ENCODE results near the gene DYRK3.

DNA sequence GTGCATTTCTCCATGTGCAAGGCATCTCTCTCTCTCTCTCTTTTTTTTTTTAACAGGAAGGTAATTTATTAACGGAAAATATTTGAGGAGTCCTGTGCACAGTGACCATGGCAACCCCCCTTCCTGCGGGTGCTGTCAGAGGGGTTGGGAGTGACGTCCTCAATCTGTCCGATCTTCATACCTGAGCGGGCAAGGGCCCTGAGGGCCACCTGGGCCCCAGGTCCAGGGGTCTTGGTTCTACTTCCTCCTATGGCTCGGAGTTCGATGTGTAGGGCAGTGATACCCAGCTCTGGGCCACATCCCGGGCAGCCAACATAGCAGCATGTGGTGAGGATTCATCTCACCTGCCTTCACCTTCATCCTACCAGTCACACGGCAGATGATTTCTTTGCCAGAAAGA is 60.4 kb downstream of the DYRK3 start:
- no peak for TF ChIP-seq POLR2AphosphoS5 (IDR thresholded peaks at IDR 0.05)
- TF ChIP-seq, protein P1, sequence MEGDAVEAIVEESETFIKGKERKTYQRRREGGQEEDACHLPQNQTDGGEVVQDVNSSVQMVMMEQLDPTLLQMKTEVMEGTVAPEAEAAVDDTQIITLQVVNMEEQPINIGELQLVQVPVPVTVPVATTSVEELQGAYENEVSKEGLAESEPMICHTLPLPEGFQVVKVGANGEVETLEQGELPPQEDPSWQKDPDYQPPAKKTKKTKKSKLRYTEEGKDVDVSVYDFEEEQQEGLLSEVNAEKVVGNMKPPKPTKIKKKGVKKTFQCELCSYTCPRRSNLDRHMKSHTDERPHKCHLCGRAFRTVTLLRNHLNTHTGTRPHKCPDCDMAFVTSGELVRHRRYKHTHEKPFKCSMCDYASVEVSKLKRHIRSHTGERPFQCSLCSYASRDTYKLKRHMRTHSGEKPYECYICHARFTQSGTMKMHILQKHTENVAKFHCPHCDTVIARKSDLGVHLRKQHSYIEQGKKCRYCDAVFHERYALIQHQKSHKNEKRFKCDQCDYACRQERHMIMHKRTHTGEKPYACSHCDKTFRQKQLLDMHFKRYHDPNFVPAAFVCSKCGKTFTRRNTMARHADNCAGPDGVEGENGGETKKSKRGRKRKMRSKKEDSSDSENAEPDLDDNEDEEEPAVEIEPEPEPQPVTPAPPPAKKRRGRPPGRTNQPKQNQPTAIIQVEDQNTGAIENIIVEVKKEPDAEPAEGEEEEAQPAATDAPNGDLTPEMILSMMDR (IDR thresholded peaks at IDR 0.05) = no peak
